SIG-M5 treated with dmso at 0.1 percent for 504 hours (cell line): ENCODE measurements around the gene CCL20.

ENCODE experiments used
- DNase-seq: peaks from one replicate; lab custom pipeline; 2025; ENCODE audit not compliant: unreplicated experiment; lab: John Stamatoyannopoulos, UW

The CCL20 gene

GRCh38 chr2:227802882-227803281 lies 10.8 kb upstream of the CCL20 start:
- DNase-seq: no peak

GRCh38 chr2:227804975-227805374 lies 8.7 kb upstream of the CCL20 start:
- peak; percentile 39 for DNase-seq

- DNase-seq: peak; percentile 80
Observed at GRCh38 chr2:227805578-227805977, 8.1 kb upstream of the CCL20 start.

DNA sequence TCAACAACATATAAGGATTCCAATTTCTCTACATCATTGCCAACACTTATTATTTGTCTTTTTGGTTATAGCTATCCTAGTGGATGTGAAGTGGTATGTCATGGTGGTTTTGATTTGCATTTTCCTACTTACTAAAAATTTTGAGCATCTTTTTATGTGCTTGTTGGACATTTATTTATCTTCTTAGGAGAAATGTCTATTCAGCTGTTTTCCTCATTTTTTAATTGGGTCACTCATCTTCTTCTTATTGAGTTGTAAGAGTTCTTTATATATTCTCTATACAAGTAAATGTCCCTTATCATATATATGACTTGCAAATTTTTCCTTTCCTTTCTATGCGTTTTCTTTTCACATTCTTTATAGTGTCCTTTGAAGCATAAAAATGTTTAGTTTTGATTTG lies 4.7 kb upstream of the CCL20 start:
- DNase-seq: no peak

DNA sequence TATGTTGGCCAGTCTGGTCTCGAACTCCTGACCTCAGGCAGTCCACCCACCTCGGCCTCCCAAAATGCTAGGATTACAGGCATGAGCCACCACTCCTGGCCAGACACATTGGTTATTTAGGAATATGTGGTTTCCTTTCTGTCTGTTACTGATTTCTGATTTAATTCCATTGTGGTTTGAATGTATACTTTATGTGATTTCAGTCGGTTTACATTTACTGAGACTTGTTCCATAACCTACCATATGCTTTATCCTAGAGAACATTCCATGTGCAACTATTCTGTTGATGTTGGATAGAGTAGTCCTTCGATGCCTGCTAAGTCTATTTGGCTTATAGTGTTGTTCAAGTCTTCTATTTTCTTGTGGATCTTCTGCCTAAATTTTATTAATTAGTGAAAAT lies 1.6 kb upstream of the CCL20 start:
- DNase-seq: no peak

DNA sequence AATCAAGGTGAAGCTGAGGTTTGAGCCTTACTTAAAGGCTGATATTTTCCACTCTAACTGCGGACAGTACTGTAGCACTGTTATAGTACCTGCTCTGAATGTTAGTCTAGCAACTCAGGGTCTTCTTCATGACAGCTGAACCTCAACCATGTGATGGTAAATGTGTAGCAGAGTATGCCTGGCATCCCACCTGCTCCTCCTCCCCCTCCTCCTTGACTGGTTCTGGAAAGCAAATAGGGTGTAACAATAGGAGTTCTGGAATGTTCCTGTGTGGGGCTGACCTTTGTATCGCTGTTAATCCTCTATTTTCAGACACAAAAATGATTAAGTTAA lies 447 bp upstream of the CCL20 start:
- no peak for DNase-seq

DNA sequence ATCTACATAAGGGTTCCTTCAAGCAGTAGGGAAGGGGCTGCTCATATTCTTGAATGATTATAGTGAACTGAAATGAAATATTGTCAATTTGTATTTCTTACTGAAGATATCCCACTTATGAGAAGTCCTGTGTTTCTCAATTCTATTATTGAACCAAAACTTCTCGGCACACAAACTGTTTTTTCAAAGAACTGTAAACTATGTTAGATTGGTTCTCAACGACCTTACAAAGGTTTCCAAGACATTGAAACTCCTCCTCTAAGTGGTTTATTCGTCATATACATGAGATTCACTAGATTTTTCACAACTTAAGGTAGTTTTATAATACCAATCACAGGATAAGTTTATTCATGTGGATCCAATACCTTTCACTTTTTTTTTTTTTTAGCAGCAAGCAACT lies 1.4 kb downstream of the CCL20 start:
- no peak for DNase-seq

- peak; percentile 30 for DNase-seq
Observed at GRCh38 chr2:227816507-227817294, 3.1 kb downstream of the CCL20 start.

- DNase-seq: no peak
Observed at GRCh38 chr2:227817336-227817735, 3.7 kb downstream of the CCL20 start.

- peak; percentile 99 for DNase-seq
Observed at GRCh38 chr2:227817850-227818674, 4.4 kb downstream of the CCL20 start.

DNA sequence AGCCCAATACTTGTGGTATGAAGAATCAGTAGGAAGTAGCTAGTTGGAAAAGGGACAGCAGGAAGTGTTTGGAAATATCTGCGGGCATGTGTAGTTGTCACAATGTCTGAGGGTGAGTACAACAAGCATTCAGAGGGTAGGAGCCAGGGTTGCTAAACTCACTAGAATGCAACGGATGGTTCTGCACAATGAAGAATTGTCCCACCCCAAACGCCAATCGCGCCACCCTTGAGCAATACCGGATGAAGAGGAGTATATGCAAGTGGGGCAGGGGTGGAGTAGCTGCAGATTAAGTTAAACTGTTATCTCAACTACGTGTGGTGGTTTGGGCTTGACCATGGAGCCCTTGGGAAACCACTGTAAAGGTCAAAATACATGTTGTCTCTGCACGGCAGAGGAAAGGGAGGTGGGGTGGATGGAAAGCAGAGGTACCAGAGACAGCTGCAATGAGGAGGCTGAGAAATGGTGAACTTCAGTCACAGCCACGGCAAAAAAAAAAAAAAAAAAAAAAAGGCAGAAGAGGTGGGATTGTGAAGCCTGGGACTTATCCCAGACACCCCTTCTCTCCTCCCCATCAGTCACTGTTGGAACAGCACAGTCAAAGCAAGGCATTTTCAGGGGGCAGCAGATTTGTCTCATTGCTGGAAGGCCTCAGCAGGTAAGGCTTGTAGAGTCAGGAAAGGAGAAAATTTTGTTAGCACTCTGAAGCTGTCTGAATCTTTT lies 5.2 kb downstream of the CCL20 start:
- peak; percentile 100 for DNase-seq

DNA sequence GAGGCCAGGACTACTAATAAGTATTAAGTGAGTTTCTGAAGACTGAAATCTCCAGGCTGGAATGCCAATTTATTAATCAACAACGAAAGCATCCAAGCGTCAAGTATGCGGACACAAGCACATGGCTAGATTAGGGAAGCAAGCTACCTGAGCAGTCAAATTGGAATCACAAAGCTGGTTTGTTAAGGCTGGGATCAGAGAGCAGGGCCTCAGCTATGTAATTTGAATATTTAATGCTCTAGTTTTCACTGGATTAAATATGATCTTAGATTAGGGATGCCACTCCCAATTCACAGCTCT lies 5.7 kb downstream of the CCL20 start:
- no peak for DNase-seq

DNA sequence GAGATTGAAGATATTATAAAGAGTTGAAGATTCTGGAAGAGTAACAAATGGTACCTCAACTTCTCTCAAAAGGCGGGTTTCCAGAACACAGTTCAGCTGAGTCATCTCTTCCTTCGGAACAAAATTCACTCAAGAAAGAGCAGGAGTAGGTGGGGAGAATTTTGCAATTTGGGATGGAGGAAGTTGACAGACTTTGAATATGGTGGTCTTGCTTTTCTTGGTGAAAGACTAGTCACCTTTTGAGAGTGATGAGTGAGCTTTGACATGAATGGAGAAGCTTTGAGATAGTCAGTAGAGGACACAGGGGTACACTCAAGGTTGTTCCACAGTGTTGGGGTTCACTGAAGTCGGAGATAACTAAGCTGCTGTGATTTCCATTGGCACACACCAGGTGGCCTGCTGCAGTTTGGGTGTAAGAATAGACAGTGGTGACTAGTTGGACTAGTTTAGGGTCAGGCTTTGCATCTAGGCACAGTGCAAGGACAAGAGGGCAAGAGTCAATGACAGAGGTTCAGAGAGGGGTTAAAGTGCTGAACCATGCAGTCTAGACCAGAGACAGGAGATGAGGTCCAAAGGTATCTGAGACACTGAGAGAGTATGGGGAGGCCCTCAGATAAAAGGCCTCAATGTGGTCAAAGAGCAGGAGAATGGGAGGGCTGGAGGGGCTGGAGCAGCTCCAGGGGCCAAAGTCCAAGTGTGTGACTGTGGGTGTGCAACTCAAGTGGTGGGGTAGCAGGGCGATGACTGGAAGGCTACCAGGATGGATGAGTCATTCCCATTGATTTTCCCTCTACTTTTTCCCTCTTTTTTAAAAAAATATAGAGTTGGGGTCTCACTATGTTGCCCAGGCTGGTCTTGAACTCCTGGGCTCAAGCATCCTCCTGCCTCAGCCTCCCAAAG lies 7.7 kb downstream of the CCL20 start:
- no peak for DNase-seq

GRCh38 chr2:227822416-227823003 lies 8.9 kb downstream of the CCL20 start:
- no peak for DNase-seq

DNA sequence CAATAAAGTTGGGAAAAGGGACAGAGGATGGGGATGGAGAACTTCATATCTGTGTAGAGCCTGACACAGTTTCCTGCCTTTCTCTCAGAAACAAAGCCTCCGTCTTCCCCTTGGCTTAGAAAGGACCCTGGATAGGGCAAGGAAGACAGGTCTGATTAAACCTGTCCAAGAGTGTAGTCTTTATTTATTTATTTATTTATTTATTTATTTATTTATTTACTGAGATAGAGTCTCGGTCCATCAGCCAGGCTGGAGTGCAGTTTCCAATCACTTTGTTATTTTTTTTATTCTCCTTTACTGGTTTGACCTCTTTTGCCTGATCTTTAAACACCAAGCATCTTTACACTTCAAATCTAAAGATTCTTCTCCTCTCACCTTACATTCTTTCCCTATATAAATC lies 10.3 kb downstream of the CCL20 start:
- DNase-seq: no peak

DNA sequence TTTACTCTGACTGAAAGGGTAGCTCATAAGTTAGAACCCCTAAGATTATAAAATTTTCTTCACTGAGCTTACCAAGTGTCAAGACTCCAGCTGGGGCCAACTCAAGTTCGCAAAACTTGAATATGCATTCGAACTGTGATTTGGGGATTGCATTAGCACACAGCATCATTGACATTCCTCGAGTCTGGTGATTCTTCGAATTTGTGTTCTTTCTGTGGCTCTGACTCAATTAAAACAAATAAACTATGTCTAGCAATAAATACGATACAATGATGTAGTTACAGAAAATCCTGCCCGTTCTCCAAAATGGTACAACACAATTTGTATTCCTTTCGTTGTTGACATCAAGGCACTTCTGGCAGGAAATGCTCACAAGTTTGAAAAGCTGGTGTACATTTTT lies 11.1 kb downstream of the CCL20 start:
- DNase-seq: no peak

- DNase-seq: no peak
Observed at GRCh38 chr2:227826019-227826521, 12.4 kb downstream of the CCL20 start.

- DNase-seq: no peak
Observed at GRCh38 chr2:227826563-227826962, 12.9 kb downstream of the CCL20 start.

- no peak for DNase-seq
Observed at GRCh38 chr2:227827143-227827542, 13.5 kb downstream of the CCL20 start.

GRCh38 chr2:227828477-227828912 lies 14.9 kb downstream of the CCL20 start:
- no peak for DNase-seq
